Measurements from ENCODE around the gene ARHGAP32.

Gene ARHGAP32

GRCh38 chr11:129148487-129148886, 43.6 kb downstream of the ARHGAP32 start:
- no peak for DNase-seq (ENCODE audit: low read depth)
- H3K4me3 ChIP-seq (ENCODE audit: control insufficient read depth, low read depth, low read length) = no peak overlapping the region
- no peak for TF ChIP-seq CTCF (IDR thresholded peaks at IDR 0.05; ENCODE audit: control insufficient read depth, insufficient read depth, low read depth, low read length, missing control alignments)

- DNase-seq (ENCODE audit: low read depth) = no peak
- no peak overlapping the region for H3K4me3 ChIP-seq (ENCODE audit: control insufficient read depth, low read depth, low read length)
- no peak for TF ChIP-seq CTCF (IDR thresholded peaks at IDR 0.05; ENCODE audit: control insufficient read depth, insufficient read depth, low read depth, low read length, missing control alignments)
Measured at GRCh38 chr11:129146191-129146590, 45.9 kb downstream of the ARHGAP32 start.

- no peak for TF ChIP-seq CTCF (IDR thresholded peaks at IDR 0.05; ENCODE audit: control insufficient read depth, insufficient read depth, low read depth, low read length, missing control alignments)
- no peak overlapping the region for H3K4me3 ChIP-seq (ENCODE audit: control insufficient read depth, low read depth, low read length)
- no peak for DNase-seq (ENCODE audit: low read depth)
Measured at GRCh38 chr11:129145276-129145675, 46.8 kb downstream of the ARHGAP32 start.

GRCh38 chr11:129144256-129144655, 47.9 kb downstream of the ARHGAP32 start:
- TF ChIP-seq CTCF (IDR thresholded peaks at IDR 0.05; ENCODE audit: control insufficient read depth, insufficient read depth, low read depth, low read length, missing control alignments) = no peak
- no peak overlapping the region for H3K4me3 ChIP-seq (ENCODE audit: control insufficient read depth, low read depth, low read length)

GRCh38 chr11:129143335-129143734, 48.8 kb downstream of the ARHGAP32 start:
- peak; percentile 99 for DNase-seq (ENCODE audit: low read depth)
- no peak overlapping the region for H3K4me3 ChIP-seq (ENCODE audit: control insufficient read depth, low read depth, low read length)

More at GRCh38 chr11:129144256-129144655, 47.9 kb downstream of the ARHGAP32 start:
- no peak for DNase-seq (ENCODE audit: low read depth)

GRCh38 chr11:129141748-129142523, 50.2 kb downstream of the ARHGAP32 start:
- TF ChIP-seq CTCF (IDR thresholded peaks at IDR 0.05; ENCODE audit: control insufficient read depth, insufficient read depth, low read depth, low read length, missing control alignments) = no peak
- no peak for DNase-seq (ENCODE audit: low read depth)
- no peak overlapping the region for H3K4me3 ChIP-seq (ENCODE audit: control insufficient read depth, low read depth, low read length)

More at GRCh38 chr11:129143335-129143734, 48.8 kb downstream of the ARHGAP32 start:
- TF ChIP-seq CTCF (IDR thresholded peaks at IDR 0.05; ENCODE audit: control insufficient read depth, insufficient read depth, low read depth, low read length, missing control alignments) = no peak
